ENCODE data around the gene FGF14. TPM values are rescaled to one million over a fixed set of nuclear protein-coding genes. Genes with fewer than 3 reads are reported as not detected.

FGF14 gene
- total and polyA plus RNA-seq, 7 experiments from 2014 or later, result not detected

DNA sequence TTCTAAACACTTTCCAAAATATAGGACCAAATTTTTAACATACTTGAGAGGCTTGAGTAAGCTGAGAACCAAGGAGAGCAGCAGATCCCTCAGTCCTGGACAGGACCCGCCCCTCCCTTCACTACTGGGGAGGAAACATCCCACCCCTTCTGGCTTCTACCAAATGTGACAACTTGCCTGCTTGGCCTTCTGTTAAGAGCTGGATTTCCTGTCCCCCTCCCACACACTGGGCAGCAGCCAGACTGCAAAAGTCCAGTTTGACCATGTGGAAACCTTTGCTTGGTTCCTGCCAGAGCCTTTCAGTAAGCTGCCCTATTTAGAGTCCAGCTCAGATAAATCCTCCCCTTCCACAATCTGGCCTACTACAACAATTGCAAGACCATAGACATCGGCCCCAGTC, 84.3 kb downstream of the FGF14 start:
- Mint-ChIP-seq H3K27me3 (peaks cover 0 to 19% (median 9%) of the 10 kb centered on the region in 5 donors), H3K9me3 (no peaks in the 10 kb centered on the region), H3K27ac (no peak overlapping the region), H3K4me1 (peaks cover 0 to 4% (median 0%) of the 10 kb centered on the region in 7 donors), H3K4me3 (no peak overlapping the region), H3K36me3 (no peaks in the 10 kb centered on the region)
- Histone ChIP-seq H3K27ac (ENCODE audit: low read depth, low read length) (no peak overlapping the region), H3K27me3 (ENCODE audit: control insufficient read depth in 2 of 2, insufficient read depth in 2 of 2, low read length in 2 of 2) (no peaks in the 10 kb centered on the region), H3K36me3 (ENCODE audit: control insufficient read depth in 2 of 3, insufficient read depth in 3 of 3, low read length in 3 of 3) (no peaks in the 10 kb centered on the region), H3K4me1 (ENCODE audit: control insufficient read depth in 2 of 2, insufficient read depth in 2 of 2, low read length in 2 of 2) (no peaks in the 10 kb centered on the region), H3K4me3 (ENCODE audit: low read length) (no peak overlapping the region), H3K9me3 (ENCODE audit: control insufficient read depth in 2 of 3, low read length in 3 of 3) (no peaks in the 10 kb centered on the region)
- ChIA-PET POLR2A (no interaction called here), CTCF (interaction anchor here (0.6 kb wide), 1 partner anchor 122 kb away, joined by 4 read pairs; no protein-coding TSS in a partner anchor)
- no peak for DNase-seq
- intact Hi-C loops (cut with micrococcal nuclease), result no loop called here
- no peak for ATAC-seq

DNA sequence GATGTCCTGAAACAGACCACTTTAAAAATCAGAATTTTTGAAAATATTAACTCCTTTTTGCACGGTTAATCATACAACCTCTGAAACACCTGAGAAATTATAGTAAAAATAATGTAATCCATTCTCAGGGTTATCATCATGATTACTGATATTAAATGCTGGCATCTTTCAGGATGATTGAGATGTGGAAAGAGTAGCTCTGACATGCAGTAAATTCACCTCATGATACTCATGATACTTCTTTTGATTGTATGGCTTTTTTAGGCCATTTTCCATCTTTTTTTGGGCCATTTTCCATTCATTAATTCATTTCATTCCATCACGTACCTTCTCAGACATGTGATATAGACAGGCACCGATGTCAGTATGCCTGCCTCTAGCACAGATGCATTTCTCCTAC, 85.1 kb downstream of the FGF14 start:
- Histone ChIP-seq H3K36me3 (ENCODE audit: control insufficient read depth in 2 of 3, insufficient read depth in 3 of 3, low read length in 3 of 3) (no peaks in the 10 kb centered on the region), H3K27me3 (ENCODE audit: control insufficient read depth in 2 of 2, insufficient read depth in 2 of 2, low read length in 2 of 2) (no peaks in the 10 kb centered on the region), H3K4me1 (ENCODE audit: control insufficient read depth in 2 of 2, insufficient read depth in 2 of 2, low read length in 2 of 2) (no peaks in the 10 kb centered on the region), H3K27ac (ENCODE audit: low read depth, low read length) (no peak overlapping the region), H3K4me3 (ENCODE audit: low read length) (no peak overlapping the region), H3K9me3 (ENCODE audit: control insufficient read depth in 2 of 3, low read length in 3 of 3) (no peaks in the 10 kb centered on the region)
- ATAC-seq, result no peak
- intact Hi-C loops (cut with micrococcal nuclease), result no loop called here
- Mint-ChIP-seq H3K27ac (no peak overlapping the region), H3K27me3 (peaks cover 0 to 18% (median 9%) of the 10 kb centered on the region in 5 donors), H3K4me3 (no peak overlapping the region), H3K36me3 (no peaks in the 10 kb centered on the region), H3K4me1 (peaks cover 0 to 4% (median 0%) of the 10 kb centered on the region in 7 donors), H3K9me3 (no peaks in the 10 kb centered on the region)
- CTCF ChIA-PET, result interaction anchor here (0.6 kb wide), 1 partner anchor 123 kb away, joined by 4 read pairs; no protein-coding TSS in a partner anchor
- DNase-seq, result no peak
- POLR2A ChIA-PET, result no interaction called here

DNA sequence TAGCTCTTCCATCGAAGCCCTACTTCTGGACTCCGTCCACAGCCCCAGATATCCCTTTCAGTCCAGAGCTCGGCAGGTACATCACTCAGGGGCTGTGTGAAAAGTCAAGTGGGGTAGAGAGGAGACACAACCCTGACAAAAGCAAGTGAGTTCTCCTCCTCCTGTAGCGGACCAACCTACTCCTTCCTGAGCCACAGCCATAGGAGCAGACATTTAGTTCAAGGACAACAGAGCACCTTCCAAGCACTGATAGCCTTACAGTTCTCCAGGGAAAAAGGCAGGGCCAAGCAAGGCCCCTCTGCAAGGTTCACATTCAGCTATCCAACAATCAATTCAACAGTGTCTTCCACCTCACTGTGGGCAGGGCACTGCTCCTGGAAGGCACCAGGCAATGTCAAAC, 89.0 kb downstream of the FGF14 start:
- CTCF ChIA-PET, result no interaction called here
- H3K27ac Mint-ChIP-seq, result no peak overlapping the region

DNA sequence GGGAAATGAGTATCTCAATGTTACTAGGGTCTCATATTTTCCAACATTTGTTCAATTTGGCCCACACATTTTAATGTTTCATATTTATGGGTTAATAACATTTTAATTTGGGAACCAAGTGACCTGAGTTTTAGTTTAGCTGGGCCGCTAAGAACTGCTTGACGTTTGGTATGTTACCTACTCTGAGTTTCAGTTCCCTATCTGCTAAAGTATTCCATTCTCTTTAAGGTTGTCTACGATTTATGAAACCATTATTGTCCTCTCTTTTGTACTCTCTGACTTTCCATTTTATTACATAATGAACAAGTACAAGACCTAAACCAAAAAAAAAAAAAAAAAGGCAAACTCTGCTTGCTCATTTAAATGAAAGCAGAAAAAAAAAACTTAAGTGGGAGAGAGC, 89.9 kb downstream of the FGF14 start:
- H3K4me3 ChIP-seq (ENCODE audit: low read length), result no peak overlapping the region
- Mint-ChIP-seq H3K4me1 (peaks cover 0 to 4% (median 0%) of the 10 kb centered on the region in 7 donors), H3K27me3 (peaks cover 0 to 16% (median 7%) of the 10 kb centered on the region in 5 donors), H3K9me3 (peaks cover 0 to 2% (median 0%) of the 10 kb centered on the region in 11 donors), H3K4me3 (no peak overlapping the region), H3K27ac (no peak overlapping the region), H3K36me3 (no peaks in the 10 kb centered on the region)
- intact Hi-C loops (cut with micrococcal nuclease), result no loop called here
- ChIA-PET POLR2A (no interaction called here), CTCF (no interaction called here)
- H3K36me3 ChIP-seq (ENCODE audit: control insufficient read depth in 2 of 3, insufficient read depth in 3 of 3, low read length in 3 of 3), result no peaks in the 10 kb centered on the region
- ATAC-seq (no peak), DNase-seq (no peak)
- H3K4me1 ChIP-seq (ENCODE audit: control insufficient read depth in 2 of 2, insufficient read depth in 2 of 2, low read length in 2 of 2), result no peaks in the 10 kb centered on the region
- H3K27me3 ChIP-seq (ENCODE audit: control insufficient read depth in 2 of 2, insufficient read depth in 2 of 2, low read length in 2 of 2), result no peaks in the 10 kb centered on the region
- no peak overlapping the region for H3K27ac ChIP-seq (ENCODE audit: low read depth, low read length)
- H3K9me3 ChIP-seq (ENCODE audit: control insufficient read depth in 2 of 3, low read length in 3 of 3), result no peaks in the 10 kb centered on the region

More for the DNA sequence above, 89.0 kb downstream of the FGF14 start:
- intact Hi-C loops (cut with micrococcal nuclease), result no loop called here
- Mint-ChIP-seq H3K9me3 (peaks cover 0 to 2% (median 0%) of the 10 kb centered on the region in 11 donors), H3K4me1 (peaks cover 0 to 4% (median 0%) of the 10 kb centered on the region in 7 donors), H3K36me3 (no peaks in the 10 kb centered on the region), H3K4me3 (no peak overlapping the region), H3K27me3 (peaks cover 0 to 16% (median 9%) of the 10 kb centered on the region in 5 donors)
- Histone ChIP-seq H3K36me3 (ENCODE audit: control insufficient read depth in 2 of 3, insufficient read depth in 3 of 3, low read length in 3 of 3) (no peaks in the 10 kb centered on the region), H3K27me3 (ENCODE audit: control insufficient read depth in 2 of 2, insufficient read depth in 2 of 2, low read length in 2 of 2) (no peaks in the 10 kb centered on the region), H3K27ac (ENCODE audit: low read depth, low read length) (no peak overlapping the region), H3K9me3 (ENCODE audit: control insufficient read depth in 2 of 3, low read length in 3 of 3) (no peaks in the 10 kb centered on the region), H3K4me1 (ENCODE audit: control insufficient read depth in 2 of 2, insufficient read depth in 2 of 2, low read length in 2 of 2) (no peaks in the 10 kb centered on the region), H3K4me3 (ENCODE audit: low read length) (no peak overlapping the region)
- DNase-seq (no peak), ATAC-seq (no peak)
- POLR2A ChIA-PET, result no interaction called here

DNA sequence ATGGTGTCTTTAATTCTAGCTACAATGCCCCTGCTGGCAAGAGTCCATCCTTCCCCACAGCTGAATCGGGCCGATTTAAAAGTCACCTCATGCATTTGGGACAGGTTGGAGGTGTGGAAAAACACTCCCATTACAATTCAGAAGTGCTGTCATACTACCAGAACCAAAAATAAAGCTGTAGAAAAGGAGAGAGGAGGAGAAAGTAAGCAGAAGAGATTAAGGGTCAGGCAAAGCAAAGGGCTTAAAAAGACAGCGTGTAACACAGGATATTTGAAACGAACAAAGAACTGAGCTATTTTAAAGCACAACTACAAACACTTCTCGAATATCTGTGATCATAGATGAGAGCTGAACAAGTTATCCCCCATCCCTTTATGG, 90.4 kb downstream of the FGF14 start:
- no peak overlapping the region for H3K27ac Mint-ChIP-seq
- H3K36me3 Mint-ChIP-seq, result no peaks in the 10 kb centered on the region
- Histone ChIP-seq H3K27me3 (ENCODE audit: control insufficient read depth in 2 of 2, insufficient read depth in 2 of 2, low read length in 2 of 2) (no peaks in the 10 kb centered on the region), H3K9me3 (ENCODE audit: control insufficient read depth in 2 of 3, low read length in 3 of 3) (no peaks in the 10 kb centered on the region), H3K36me3 (ENCODE audit: control insufficient read depth in 2 of 3, insufficient read depth in 3 of 3, low read length in 3 of 3) (no peaks in the 10 kb centered on the region), H3K27ac (ENCODE audit: low read depth, low read length) (no peak overlapping the region), H3K4me3 (ENCODE audit: low read length) (no peak overlapping the region), H3K4me1 (ENCODE audit: control insufficient read depth in 2 of 2, insufficient read depth in 2 of 2, low read length in 2 of 2) (no peaks in the 10 kb centered on the region)
- ATAC-seq (no peak), DNase-seq (no peak)
- POLR2A ChIA-PET, result no interaction called here
- peaks cover 0 to 16% (median 6%) of the 10 kb centered on the region in 5 donors for H3K27me3 Mint-ChIP-seq
- peaks cover 0 to 2% (median 0%) of the 10 kb centered on the region in 11 donors for H3K9me3 Mint-ChIP-seq
- intact Hi-C loops (cut with micrococcal nuclease), result no loop called here
- CTCF ChIA-PET, result no interaction called here
- H3K4me1 Mint-ChIP-seq, result peaks cover 0 to 4% (median 0%) of the 10 kb centered on the region in 7 donors
- H3K4me3 Mint-ChIP-seq, result no peak overlapping the region

DNA sequence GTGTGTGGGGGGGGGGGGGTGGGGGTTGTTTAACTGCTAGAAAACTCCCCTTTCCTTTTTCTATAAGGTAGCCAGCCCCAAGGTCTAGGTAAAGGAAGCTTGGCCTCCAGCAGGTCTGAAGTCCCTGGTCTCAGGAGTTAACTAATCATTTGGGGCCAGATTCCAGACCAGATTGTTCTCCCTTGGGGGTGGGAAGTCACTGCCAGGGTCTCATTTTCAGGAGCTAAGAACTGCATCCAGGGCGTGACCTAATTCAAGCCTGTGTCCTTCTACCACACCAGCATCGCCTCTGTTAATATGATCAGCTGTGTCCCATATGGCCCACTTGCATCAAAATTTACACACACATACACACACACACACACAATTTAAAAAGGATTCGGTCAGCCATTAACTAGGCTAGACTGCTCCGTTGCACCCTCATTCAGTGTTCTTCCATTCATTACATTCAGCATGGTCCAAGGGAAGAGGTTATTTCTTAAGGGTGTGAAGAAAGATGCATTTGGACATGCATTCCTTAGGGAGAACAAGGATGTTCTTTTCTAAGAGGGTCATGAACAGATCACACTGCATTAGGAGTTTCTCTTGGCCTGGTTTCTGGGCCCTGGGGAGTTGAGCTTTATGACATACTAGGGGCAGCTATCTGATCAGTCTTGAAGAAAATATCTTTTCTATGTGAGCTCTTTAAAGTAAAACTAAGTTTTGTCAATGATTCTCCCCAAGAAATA, 91.0 kb downstream of the FGF14 start:
- H3K27me3 Mint-ChIP-seq, result peaks cover 0 to 16% (median 6%) of the 10 kb centered on the region in 5 donors
- H3K4me1 ChIP-seq (ENCODE audit: control insufficient read depth in 2 of 2, insufficient read depth in 2 of 2, low read length in 2 of 2), result no peaks in the 10 kb centered on the region
- DNase-seq, result no peak
- H3K36me3 Mint-ChIP-seq, result no peaks in the 10 kb centered on the region
- no peaks in the 10 kb centered on the region for H3K9me3 ChIP-seq (ENCODE audit: control insufficient read depth in 2 of 3, low read length in 3 of 3)
- no peaks in the 10 kb centered on the region for H3K36me3 ChIP-seq (ENCODE audit: control insufficient read depth in 2 of 3, insufficient read depth in 3 of 3, low read length in 3 of 3)
- intact Hi-C loops (cut with micrococcal nuclease), result no loop called here
- H3K4me1 Mint-ChIP-seq, result peaks cover 0 to 4% (median 0%) of the 10 kb centered on the region in 7 donors
- no peak overlapping the region for H3K27ac Mint-ChIP-seq
- ChIA-PET POLR2A (no interaction called here), CTCF (no interaction called here)
- peaks cover 0 to 2% (median 0%) of the 10 kb centered on the region in 11 donors for H3K9me3 Mint-ChIP-seq
- H3K27me3 ChIP-seq (ENCODE audit: control insufficient read depth in 2 of 2, insufficient read depth in 2 of 2, low read length in 2 of 2), result no peaks in the 10 kb centered on the region
- no peak overlapping the region for H3K4me3 ChIP-seq (ENCODE audit: low read length)
- no peak overlapping the region for H3K27ac ChIP-seq (ENCODE audit: low read depth, low read length)
- no peak for ATAC-seq
- H3K4me3 Mint-ChIP-seq, result no peak overlapping the region

DNA sequence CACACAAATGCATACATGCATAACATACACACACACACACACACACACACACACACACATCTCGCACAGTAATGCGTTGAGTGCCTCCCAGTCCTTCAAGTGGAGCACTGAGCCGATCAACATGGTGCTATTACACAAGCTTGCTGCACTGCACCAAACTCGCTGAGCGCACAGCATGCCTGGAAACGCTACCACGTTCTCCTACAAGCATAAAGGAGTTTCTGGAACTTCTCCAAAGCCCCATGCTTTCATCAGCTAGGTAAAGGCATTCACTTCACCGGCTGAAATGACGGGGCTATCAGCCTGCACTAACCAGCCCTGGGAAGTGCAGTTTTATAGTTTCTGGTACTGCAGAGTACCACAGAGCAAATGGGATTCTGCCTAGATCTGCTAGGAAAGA, 92.7 kb downstream of the FGF14 start:
- Mint-ChIP-seq H3K27me3 (peaks cover 0 to 16% (median 6%) of the 10 kb centered on the region in 5 donors), H3K4me3 (no peak overlapping the region), H3K9me3 (peaks cover 0 to 2% (median 0%) of the 10 kb centered on the region in 11 donors), H3K36me3 (no peaks in the 10 kb centered on the region), H3K27ac (no peak overlapping the region), H3K4me1 (peaks cover 0 to 4% (median 0%) of the 10 kb centered on the region in 7 donors)
- no peaks in the 10 kb centered on the region for H3K9me3 ChIP-seq (ENCODE audit: control insufficient read depth in 2 of 3, low read length in 3 of 3)
- no peak for DNase-seq
- no peak for ATAC-seq
- no peaks in the 10 kb centered on the region for H3K36me3 ChIP-seq (ENCODE audit: control insufficient read depth in 2 of 3, insufficient read depth in 3 of 3, low read length in 3 of 3)
- intact Hi-C loops (cut with micrococcal nuclease), result no loop called here
- ChIA-PET CTCF (no interaction called here), POLR2A (no interaction called here)
- no peaks in the 10 kb centered on the region for H3K27me3 ChIP-seq (ENCODE audit: control insufficient read depth in 2 of 2, insufficient read depth in 2 of 2, low read length in 2 of 2)
- H3K4me3 ChIP-seq (ENCODE audit: low read length), result no peak overlapping the region
- no peaks in the 10 kb centered on the region for H3K4me1 ChIP-seq (ENCODE audit: control insufficient read depth in 2 of 2, insufficient read depth in 2 of 2, low read length in 2 of 2)
- H3K27ac ChIP-seq (ENCODE audit: low read depth, low read length), result no peak overlapping the region
